GM12873 (cell line): ENCODE data around the gene ZNF593OS.

ENCODE experiments used
- TF ChIP-seq, protein P1 (sequence below): IDR thresholded peaks from 2 replicates; pipeline ENCODE4 v1.5.1; 2012; ENCODE audit warnings: low read depth, mild to moderate bottlenecking, moderate library complexity, low read length, control low read depth; ENCODE audit not compliant: insufficient read depth; ENCODE audit errors: missing control alignments

The ZNF593OS gene

DNA sequence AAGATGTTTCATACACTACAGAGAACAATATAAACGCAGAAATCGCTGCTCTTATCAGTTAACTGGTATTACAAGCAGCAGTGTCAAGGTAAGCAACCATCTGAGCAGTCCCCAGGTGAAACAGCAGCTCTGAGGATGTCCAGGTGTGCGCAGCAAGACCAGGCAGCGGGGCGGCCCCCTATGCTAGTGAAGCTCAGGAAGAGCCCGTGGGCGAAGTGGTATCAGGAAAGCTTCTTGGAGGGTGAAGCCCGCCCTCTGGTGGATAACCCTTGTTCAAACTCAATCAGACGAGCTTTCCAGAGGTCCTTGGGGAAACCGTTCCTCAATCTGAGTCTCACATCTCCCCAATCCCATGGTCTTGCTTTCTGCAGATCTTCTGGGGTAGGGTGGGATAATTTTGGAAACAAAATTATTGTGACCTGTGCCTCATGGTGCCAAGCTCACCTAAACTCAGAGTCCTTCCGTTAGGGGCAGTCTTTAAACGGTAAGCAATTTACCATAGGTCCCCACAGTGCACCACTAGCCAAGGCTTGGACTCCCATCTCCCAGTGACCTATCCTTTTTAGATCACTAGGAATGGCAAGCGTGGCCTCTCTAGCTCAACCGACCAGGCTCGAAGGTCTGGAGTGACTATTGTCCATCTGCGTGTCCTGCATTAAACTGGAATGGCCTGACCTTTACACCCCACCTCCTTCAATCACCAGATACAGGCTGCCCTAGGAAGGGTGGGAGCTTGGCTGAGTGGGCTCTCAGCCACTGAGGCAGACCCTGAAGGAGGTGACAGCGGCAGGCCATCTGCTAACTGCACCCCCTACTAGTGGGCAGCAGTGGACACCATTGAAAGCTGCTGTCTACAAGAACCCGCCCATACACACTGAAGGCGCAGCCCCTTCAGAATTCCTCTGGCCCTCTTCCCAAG is 26.3 kb downstream of the ZNF593OS start:
- TF ChIP-seq, protein P1, sequence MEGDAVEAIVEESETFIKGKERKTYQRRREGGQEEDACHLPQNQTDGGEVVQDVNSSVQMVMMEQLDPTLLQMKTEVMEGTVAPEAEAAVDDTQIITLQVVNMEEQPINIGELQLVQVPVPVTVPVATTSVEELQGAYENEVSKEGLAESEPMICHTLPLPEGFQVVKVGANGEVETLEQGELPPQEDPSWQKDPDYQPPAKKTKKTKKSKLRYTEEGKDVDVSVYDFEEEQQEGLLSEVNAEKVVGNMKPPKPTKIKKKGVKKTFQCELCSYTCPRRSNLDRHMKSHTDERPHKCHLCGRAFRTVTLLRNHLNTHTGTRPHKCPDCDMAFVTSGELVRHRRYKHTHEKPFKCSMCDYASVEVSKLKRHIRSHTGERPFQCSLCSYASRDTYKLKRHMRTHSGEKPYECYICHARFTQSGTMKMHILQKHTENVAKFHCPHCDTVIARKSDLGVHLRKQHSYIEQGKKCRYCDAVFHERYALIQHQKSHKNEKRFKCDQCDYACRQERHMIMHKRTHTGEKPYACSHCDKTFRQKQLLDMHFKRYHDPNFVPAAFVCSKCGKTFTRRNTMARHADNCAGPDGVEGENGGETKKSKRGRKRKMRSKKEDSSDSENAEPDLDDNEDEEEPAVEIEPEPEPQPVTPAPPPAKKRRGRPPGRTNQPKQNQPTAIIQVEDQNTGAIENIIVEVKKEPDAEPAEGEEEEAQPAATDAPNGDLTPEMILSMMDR, result peak; percentile 81

DNA sequence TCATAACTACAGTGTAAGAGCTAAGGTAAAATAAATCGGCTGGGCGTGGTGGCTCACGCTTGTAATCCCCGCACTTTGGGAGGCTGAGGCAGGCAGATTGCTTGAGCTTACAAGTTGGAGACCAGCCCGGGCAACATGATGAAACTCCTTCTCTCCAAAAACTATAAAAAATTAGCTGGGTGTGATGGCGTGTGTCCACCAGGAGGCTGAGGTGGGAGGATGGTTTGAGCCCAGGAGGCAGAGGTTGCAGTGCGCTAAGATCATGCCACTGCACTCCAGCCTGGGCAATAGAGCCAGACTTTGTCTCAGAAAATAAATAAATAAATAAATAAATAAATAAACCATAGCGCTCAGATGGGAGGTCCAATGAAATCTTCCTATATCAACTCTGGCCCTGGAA is 29.5 kb downstream of the ZNF593OS start:
- TF ChIP-seq, protein P1, result no peak

DNA sequence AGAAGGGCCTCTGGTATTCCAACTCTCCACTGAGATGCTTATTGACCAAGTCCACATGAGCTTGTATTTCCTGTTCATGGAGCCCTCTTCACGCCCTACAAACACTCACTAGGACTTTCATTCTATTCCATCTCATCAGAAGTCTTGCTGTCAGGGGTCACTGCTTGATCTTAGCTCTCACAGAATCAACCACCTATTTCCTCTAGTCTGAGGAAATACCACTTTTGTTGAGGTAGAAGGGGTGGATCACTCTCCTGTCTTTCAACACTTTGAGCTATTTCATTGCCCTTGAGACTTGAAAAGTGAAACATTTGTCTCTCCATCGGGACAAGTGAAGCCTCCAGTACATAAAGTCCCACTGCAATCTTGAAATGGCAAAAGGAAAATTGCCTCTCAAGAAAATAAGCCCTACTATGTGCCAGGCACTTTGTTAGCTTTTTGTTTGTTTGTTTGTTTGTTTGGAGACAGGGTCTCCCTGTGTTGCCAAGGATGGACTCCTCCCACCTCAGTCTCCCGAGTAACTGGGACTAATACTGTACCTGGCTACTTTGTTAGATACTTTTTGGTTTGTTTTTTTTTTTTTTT is 32.6 kb downstream of the ZNF593OS start:
- TF ChIP-seq, protein P1, result no peak

DNA sequence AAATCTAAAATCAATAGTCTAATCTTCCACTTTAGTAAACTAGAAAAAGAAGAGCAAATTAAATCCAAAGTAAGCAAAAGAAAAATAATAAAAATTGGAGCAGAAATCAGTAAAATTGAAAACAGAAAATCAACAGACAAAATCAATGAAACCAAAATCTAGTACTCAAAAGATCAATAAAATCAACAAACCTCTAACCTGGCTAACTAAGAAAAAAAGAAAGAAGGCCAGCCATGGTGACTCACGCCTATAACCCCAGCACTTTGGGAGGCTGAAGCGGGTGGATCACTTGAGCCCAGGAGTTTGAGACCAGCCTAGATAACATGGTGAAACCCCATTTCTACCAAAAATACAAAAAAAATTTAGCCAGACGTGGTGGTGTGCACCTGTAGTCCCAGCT is 37.2 kb downstream of the ZNF593OS start:
- TF ChIP-seq, protein P1, result no peak

DNA sequence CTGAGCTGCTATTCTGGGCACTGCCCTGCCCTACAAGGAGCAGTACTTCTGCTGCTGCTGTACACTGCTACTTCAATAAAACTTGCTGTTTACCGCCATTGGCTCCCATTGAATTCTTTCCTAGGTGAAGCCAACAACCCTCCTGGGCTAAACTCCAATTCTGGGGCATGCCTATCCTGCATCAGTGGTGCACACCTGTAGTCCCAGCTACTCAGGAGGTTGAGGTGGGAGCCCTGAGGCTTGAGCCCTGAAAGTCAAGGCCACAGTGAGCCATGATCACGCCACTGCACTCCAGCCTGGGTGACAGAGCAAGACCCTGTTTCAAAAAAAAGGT is 38.8 kb downstream of the ZNF593OS start:
- TF ChIP-seq, protein P1, result no peak

DNA sequence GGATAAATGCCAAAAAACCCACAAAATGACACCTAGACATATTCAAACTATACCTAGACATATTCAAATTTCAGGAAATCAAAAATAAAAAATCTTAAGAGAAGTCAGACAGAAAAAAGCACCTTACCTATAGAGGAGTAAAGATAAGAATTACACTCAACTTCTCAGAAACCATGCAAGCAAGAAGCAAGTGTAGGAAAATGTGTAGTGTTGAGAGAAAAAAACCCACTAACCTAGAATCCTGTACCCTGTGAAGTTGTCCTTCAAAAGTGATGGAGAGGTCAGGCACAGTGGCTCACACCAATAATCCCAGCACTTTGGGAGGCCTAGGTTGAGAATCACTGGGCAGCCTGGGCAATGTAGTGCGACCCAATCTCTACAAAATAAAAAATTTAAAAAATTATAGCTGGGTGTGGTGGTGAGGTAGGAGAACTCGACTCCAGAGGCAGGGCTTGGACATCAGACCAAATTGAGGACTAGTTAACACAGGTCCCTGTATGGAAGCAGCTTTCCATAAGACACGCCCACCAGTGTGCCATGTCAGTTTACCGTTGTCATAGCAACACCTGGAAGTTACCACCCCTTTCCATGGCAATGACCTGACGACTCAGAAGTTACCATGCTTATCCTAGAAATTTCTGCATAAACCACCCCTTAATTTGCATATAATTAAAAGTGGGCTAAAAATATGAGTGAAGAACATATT is 39.4 kb downstream of the ZNF593OS start:
- TF ChIP-seq, protein P1, result no peak

DNA sequence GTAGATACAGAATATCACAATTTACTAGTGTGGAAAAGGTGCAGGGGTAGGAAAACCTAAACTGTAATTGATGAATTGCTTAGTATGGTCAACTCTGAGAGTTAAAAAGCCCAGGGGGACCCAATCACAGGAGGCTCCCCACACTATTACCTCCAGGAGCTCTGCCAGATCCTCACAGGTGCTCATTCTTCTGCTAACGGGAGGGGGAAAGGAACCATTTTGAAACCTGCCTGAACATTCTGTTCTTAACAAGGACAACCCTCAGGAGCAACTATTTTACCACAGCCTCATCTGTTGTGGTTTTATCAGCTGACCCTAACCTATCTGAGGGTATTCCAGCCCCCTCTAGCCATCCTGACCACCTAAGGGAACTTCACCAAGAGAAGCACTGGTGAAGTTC is 40.9 kb downstream of the ZNF593OS start:
- TF ChIP-seq, protein P1, result no peak
